CMK (cell line): ENCODE results near the gene MEGF9.

ENCODE experiments used
- DNase-seq: peaks from one replicate; pipeline ENCODE4 v3.0.0-alpha.2; 2010; ENCODE audit warnings: low read depth

Gene MEGF9

GRCh38 chr9:120702075-120702474 lies 12.2 kb downstream of the MEGF9 start:
- DNase-seq = no peak

GRCh38 chr9:120701248-120701647 lies 13.0 kb downstream of the MEGF9 start:
- DNase-seq = no peak

GRCh38 chr9:120698766-120699165 lies 15.5 kb downstream of the MEGF9 start:
- no peak for DNase-seq

- no peak for DNase-seq
Observed at GRCh38 chr9:120697448-120697847, 16.8 kb downstream of the MEGF9 start.

- no peak for DNase-seq
Observed at GRCh38 chr9:120696551-120697230, 17.6 kb downstream of the MEGF9 start.

GRCh38 chr9:120694559-120694958 lies 19.7 kb downstream of the MEGF9 start:
- no peak for DNase-seq

GRCh38 chr9:120693700-120694008 lies 20.6 kb downstream of the MEGF9 start:
- no peak for DNase-seq

- DNase-seq = no peak
Observed at GRCh38 chr9:120692901-120693699, 21.2 kb downstream of the MEGF9 start.

- DNase-seq = no peak
Observed at GRCh38 chr9:120690372-120690771, 23.9 kb downstream of the MEGF9 start.

GRCh38 chr9:120689860-120690259 lies 24.4 kb downstream of the MEGF9 start:
- DNase-seq = no peak

- DNase-seq = no peak
Observed at GRCh38 chr9:120688758-120689157, 25.5 kb downstream of the MEGF9 start.

GRCh38 chr9:120683150-120683549 lies 31.1 kb downstream of the MEGF9 start:
- no peak for DNase-seq

- no peak for DNase-seq
Observed at GRCh38 chr9:120681121-120681520, 33.1 kb downstream of the MEGF9 start.

GRCh38 chr9:120680579-120680978 lies 33.7 kb downstream of the MEGF9 start:
- no peak for DNase-seq

GRCh38 chr9:120680161-120680560 lies 34.1 kb downstream of the MEGF9 start:
- DNase-seq = no peak

GRCh38 chr9:120677965-120678364 lies 36.3 kb downstream of the MEGF9 start:
- DNase-seq = no peak

GRCh38 chr9:120676767-120677402 lies 37.4 kb downstream of the MEGF9 start:
- DNase-seq = no peak

- no peak for DNase-seq
Observed at GRCh38 chr9:120668399-120668798, 45.9 kb downstream of the MEGF9 start.

GRCh38 chr9:120663950-120664349 lies 50.3 kb downstream of the MEGF9 start:
- no peak for DNase-seq

- no peak for DNase-seq
Observed at GRCh38 chr9:120663380-120663779, 50.9 kb downstream of the MEGF9 start.

- DNase-seq = no peak
Observed at GRCh38 chr9:120662513-120662912, 51.8 kb downstream of the MEGF9 start.

GRCh38 chr9:120659676-120660075 lies 54.6 kb downstream of the MEGF9 start:
- DNase-seq = no peak

GRCh38 chr9:120659209-120659608 lies 55.1 kb downstream of the MEGF9 start:
- DNase-seq = no peak
